K562 (cell line): ENCODE results near the gene OPRD1. TPM values are rescaled to one million over a fixed set of nuclear protein-coding genes. Genes with fewer than 3 reads are reported as not detected.
A peak's percentile ranks its signal among the peaks of the same experiment; 100 is the strongest.

Source experiments
- ATAC-seq: fragments of 200-7000 bp; cut with Tn5 transposase; 3 replicates; pipeline ENCODE4 v1.9.1; 2020; ENCODE audit warnings: moderate library complexity
- BruUV-seq: library from RNA; stranded (reverse); fragments of 400-500 nt; replicated peaks from 2 replicates; lab custom pipeline; 2021; lab: Mats Ljungman, UMichigan
- CTCF ChIA-PET: fragments of 300-600 bp; formaldehyde crosslinking; extraction: SDS; loops from one replicate; lab custom pipeline; 2021; ENCODE audit warnings: low intra/inter-chr PET ratio; lab: Yijun Ruan, JAX
- POLR2A ChIA-PET: fragments of 300-600, 350-650 bp; sonication (Branson Sonifier 250); formaldehyde crosslinking; extraction: SDS; loops from one replicate; lab custom pipeline; 2021; ENCODE audit warnings: antibody characterized with exemption, inconsistent platforms; lab: Yijun Ruan, JAX
- DNase-seq, 4 experiments: peaks; one replicate each; pipeline versions ENCODE4 v3.0.0 to v3.0.0-alpha.2; 2011 to 2018; ENCODE audit warnings: low spot score in 3 of 4, mixed read lengths in 3 of 4; ENCODE audit errors: extremely low read depth in 1 of 4
- FAIRE-seq: peaks from 2 replicates; lab custom pipeline; 2011; peaks lifted over from hg19 to GRCh38; lab: Jason Lieb, UNC
- H2AFZ ChIP-seq: 2 replicates; pipeline ENCODE4 v1.6.0; 2011; ENCODE audit warnings: low read depth, low read length, control low read depth, inconsistent platforms
- H3K27ac ChIP-seq: fragments of 200-600 bp; 3 replicates; pipeline ENCODE4 v1.8.0; 2011; ENCODE audit warnings: low read depth, mild to moderate bottlenecking, control low read depth, inconsistent platforms, low read length, moderate library complexity, mixed read lengths; ENCODE audit errors: extremely low read depth
- H3K27me3 ChIP-seq, 2 experiments: fragments of 300-600 bp in 1 of 2; 2 replicates in 1 of 2; 3 replicates in 1 of 2; pipeline versions ENCODE4 v1.6.0 to v1.8.0; 2011; ENCODE audit warnings: inconsistent platforms in 2 of 2, low read length in 2 of 2, mild to moderate bottlenecking in 1 of 2, mixed read lengths in 1 of 2, moderate library complexity in 1 of 2; ENCODE audit not compliant: control insufficient read depth in 2 of 2, insufficient read depth in 2 of 2
- H3K36me3 ChIP-seq: fragments of 300-600 bp; 3 replicates; pipeline ENCODE4 v1.8.0; 2011; ENCODE audit warnings: mild to moderate bottlenecking, low read length, inconsistent platforms; ENCODE audit not compliant: control insufficient read depth, insufficient read depth
- H3K4me1 ChIP-seq, 2 experiments: fragments of 200-600 bp in 1 of 2; replicated peaks in 1 of 2; 2 replicates in 1 of 2; 3 replicates in 1 of 2; pipeline versions ENCODE4 v1.5.1 to v1.8.0; 2011; ENCODE audit warnings: inconsistent platforms in 2 of 2, low read length in 2 of 2, mild to moderate bottlenecking in 1 of 2, mixed read lengths in 1 of 2, moderate library complexity in 1 of 2; ENCODE audit not compliant: control insufficient read depth in 2 of 2, insufficient read depth in 2 of 2
- H3K4me2 ChIP-seq: 2 replicates; pipeline ENCODE4 v1.6.1; 2011; ENCODE audit warnings: low read length, control low read depth, inconsistent platforms, mixed read lengths; ENCODE audit not compliant: insufficient read depth
- H3K4me3 ChIP-seq: fragments of 200-600 bp; sonication (generic), shearing (Covaris generic); 2 replicates; pipeline ENCODE4 v1.5.1; 2016; ENCODE audit warnings: control low read depth, inconsistent platforms
- H3K79me2 ChIP-seq: fragments of 200-600 bp; 3 replicates; pipeline ENCODE4 v1.8.0; 2011; ENCODE audit warnings: low read length, inconsistent platforms; ENCODE audit not compliant: control insufficient read depth, insufficient read depth
- H3K9ac ChIP-seq, 2 experiments: 2 replicates each; pipeline versions ENCODE4 v1.6.0 to v1.6.1; 2011; ENCODE audit warnings: low read depth in 2 of 2, low read length in 2 of 2, control low read depth in 1 of 2, inconsistent platforms in 1 of 2, mild to moderate bottlenecking in 1 of 2, mixed read lengths in 1 of 2; ENCODE audit not compliant: insufficient read depth in 1 of 2
- H3K9me1 ChIP-seq: one replicate; pipeline ENCODE4 v1.6.0; 2011; ENCODE audit warnings: inconsistent platforms, mild to moderate bottlenecking, low read length, moderate library complexity; ENCODE audit not compliant: control insufficient read depth, insufficient read depth
- H3K9me3 ChIP-seq: replicated peaks from 2 replicates; pipeline ENCODE4 v1.5.1; 2011; ENCODE audit warnings: low read depth, low read length, inconsistent platforms; ENCODE audit not compliant: control insufficient read depth, insufficient read depth
- H4K20me1 ChIP-seq: replicated peaks from 2 replicates; pipeline ENCODE4 v1.6.1; 2011; ENCODE audit warnings: low read length, inconsistent platforms, mixed read lengths; ENCODE audit not compliant: control insufficient read depth, insufficient read depth
- BRCA1 ChIP-seq, 2 experiments: fragments of 450-650 bp in 1 of 2; sonication (generic) in 1 of 2; formaldehyde crosslinking in 1 of 2; IDR thresholded peaks; 2 replicates each; pipeline versions ENCODE4 v1.5.0 to v1.6.1; 2017 to 2020; ENCODE audit warnings: mild to moderate bottlenecking in 1 of 2, missing genetic modification reagents in 1 of 2
- COPS2 ChIP-seq: fragments of 450-650 bp; conservative IDR thresholded peaks from 2 replicates; pipeline ENCODE4 v1.6.1; 2016; ENCODE audit warnings: mild to moderate bottlenecking, moderate library complexity
- ERF ChIP-seq: fragments of 450-650 bp; formaldehyde crosslinking; IDR thresholded peaks from 2 replicates; pipeline ENCODE4 v1.4.0; 2020; ENCODE audit warnings: mild to moderate bottlenecking, mixed read lengths
- FOXA3 ChIP-seq, 2 experiments: fragments of 450-650 bp in 1 of 2; sonication (generic) in 1 of 2; formaldehyde crosslinking; IDR thresholded peaks in 1 of 2; conservative IDR thresholded peaks in 1 of 2; 2 replicates each; pipeline versions ENCODE4 v1.4.0 to v1.8.0; 2020 to 2022; ENCODE audit warnings: mild to moderate bottlenecking in 2 of 2, missing genetic modification reagents in 1 of 2
- RBFOX2 ChIP-seq: fragments of 200-400 bp; formaldehyde crosslinking; IDR thresholded peaks from 2 replicates; pipeline ENCODE4 v1.6.1; 2017; ENCODE audit warnings: low read depth, mild to moderate bottlenecking, low read length, moderate library complexity
- WHSC1 ChIP-seq: IDR thresholded peaks from one replicate; pipeline ENCODE4 v1.6.1; 2012; ENCODE audit warnings: low read length, control low read depth, inconsistent platforms
- ZC3H4 ChIP-seq: sonication (generic); formaldehyde crosslinking; IDR thresholded peaks from 2 replicates; pipeline ENCODE4 v1.9.0; 2021; ENCODE audit warnings: missing genetic modification reagents, borderline replicate concordance
- ZFX ChIP-seq: sonication (generic); formaldehyde crosslinking; IDR thresholded peaks from 2 replicates; pipeline ENCODE4 v1.8.0; 2022; ENCODE audit warnings: mild to moderate bottlenecking, missing genetic modification reagents, moderate library complexity
- ZNF785 ChIP-seq: fragments of 250-450 bp; sonication (Bioruptor Pico); IDR thresholded peaks from 2 replicates; pipeline ENCODE4 v1.4.0; 2020; ENCODE audit warnings: mild to moderate bottlenecking
- WGBS: fragments of 100-300 bp; shearing (Covaris generic); methylation state at CpG from one replicate; pipeline ENCODE4 v1.1.6; 2016; ENCODE audit warnings: low coverage, mixed read lengths; ENCODE audit not compliant: insufficient coverage; ENCODE audit errors: missing lambda C conversion rate; 5-methylcytosine and 5-hydroxymethylcytosine counted together
- in situ Hi-C: fragments of 300-500 bp; cut with MboI; formaldehyde crosslinking; loops from 4 replicates; pipeline ENCODE4 v1.15.0; 2018; ENCODE audit warnings: inconsistent platforms, mixed read lengths
- intact Hi-C: fragments of 100-400 bp; cut with micrococcal nuclease; formaldehyde crosslinking; loops from 2 replicates; pipeline ENCODE4 v1.14.2; 2022
- polyA plus RNA-seq, 8 experiments: library from polyadenylated mRNA; depleted of rRNA in 4 of 8; stranded (reverse) in 5 of 8; unstranded in 3 of 8; fragments of >200 nt; fragmentation: Nextera tagmentation in 2 of 8; fragmentation: Illumina TruSeq in 1 of 8; extraction: Ambion mirVana in 2 of 8; extraction: Trizol in 1 of 8; gene quantifications; 2 replicates each; pipeline versions ENCODE4 v1.2.1 to v1.2.3, GENCODE V29; 2011 to 2014; ENCODE audit warnings: inconsistent platforms in 1 of 8, missing spikeins in 1 of 8
- total RNA-seq, 7 experiments: library from RNA; depleted of rRNA in 6 of 7; stranded (reverse); fragments of >200 nt in 6 of 7; fragmentation: Illumina TruSeq in 2 of 7; extraction: Trizol in 2 of 7; gene quantifications; 2 replicates each; pipeline versions ENCODE4 v1.2.1 to v1.2.3, GENCODE V29; 2011 to 2021; ENCODE audit warnings: low replicate concordance in 1 of 7

The OPRD1 gene
- total and polyA plus RNA-seq, 9 of the 15 experiments (the other 6 are each of a cell fraction or from before 2014, with no cell fraction given): under 0.01 to 0.03 (median under 0.01) TPM; not detected in 6

GRCh38 chr1:28889357-28889756, 77.4 kb downstream of the OPRD1 start:
- BruUV-seq: no TSS peak
- peaks cover 53 to 71% of the 10 kb centered on the region in 2 experiments for H3K4me1 ChIP-seq
- peaks cover 30% of the 10 kb centered on the region; the same call in 1 of the 2 replicates for H4K20me1 ChIP-seq
- no peak overlapping the region for H2AFZ ChIP-seq
- CTCF ChIA-PET: no interaction called here
- 89% methylated on average over 5 of the region's 5 CpGs for WGBS
- in situ Hi-C loops: no loop called here
- H3K9ac ChIP-seq: peak overlapping the region; percentile 19 to 87; a peak in 3 of 4 replicates
- no peak for ATAC-seq
- no peak overlapping the region for H3K4me3 ChIP-seq
- H3K27ac ChIP-seq: no peak overlapping the region; the same call in 2 of the 3 replicates
- H3K9me3 ChIP-seq: no peaks in the 10 kb centered on the region
- intact Hi-C loops: no loop called here
- peaks cover 50% of the 10 kb centered on the region for H3K36me3 ChIP-seq
- TF ChIP-seq ERF (CRISPR knock-in tag) (no peak), ZC3H4 (CRISPR knock-in tag) (peak; percentile 33; the same call in 1 of the 2 replicates), BRCA1 (IDR thresholded peaks at IDR 0.05) (no peak), BRCA1 (CRISPR knock-in tag; IDR thresholded peaks at IDR 0.05) (peak; percentile 55; the same call in 1 of the 2 replicates), FOXA3 (CRISPR knock-in tag; conservative IDR thresholded peaks at IDR 0.05 in 1 of 2, IDR thresholded peaks at IDR 0.05 in 1 of 2) (no peak), COPS2 (no peak), ZFX (CRISPR knock-in tag) (peak; percentile 23; the same call in 1 of the 2 replicates), WHSC1 (peak; percentile 86), RBFOX2 (peak; percentile 48), ZNF785 (CRISPR knock-in tag) (no peak)
- peaks cover 84% of the 10 kb centered on the region for H3K79me2 ChIP-seq
- H3K4me2 ChIP-seq: peak overlapping the region; percentile 62
- peaks cover 14% of the 10 kb centered on the region for H3K9me1 ChIP-seq
- no peaks in the 10 kb centered on the region for H3K27me3 ChIP-seq
- FAIRE-seq: no peak
- POLR2A ChIA-PET: interaction anchor here (0.5 to 2.7 kb wide), 7 partner anchors 11 to 241 kb away, joined by 3 to 14 read pairs (median 5); partner anchors contain the start of gene RNU11
- DNase-seq: no peak
